NCI-H146 treated with DMSO at 0.1 percent for 48 hours (cell line): ENCODE results near the gene COPS4.

Source experiments
- DNase-seq: peaks from one replicate; lab custom pipeline; 2025; ENCODE audit not compliant: unreplicated experiment; lab: John Stamatoyannopoulos, UW

Gene COPS4

GRCh38 chr4:83118869-83119268, 83.9 kb downstream of the COPS4 start:
- no peak for DNase-seq

DNA sequence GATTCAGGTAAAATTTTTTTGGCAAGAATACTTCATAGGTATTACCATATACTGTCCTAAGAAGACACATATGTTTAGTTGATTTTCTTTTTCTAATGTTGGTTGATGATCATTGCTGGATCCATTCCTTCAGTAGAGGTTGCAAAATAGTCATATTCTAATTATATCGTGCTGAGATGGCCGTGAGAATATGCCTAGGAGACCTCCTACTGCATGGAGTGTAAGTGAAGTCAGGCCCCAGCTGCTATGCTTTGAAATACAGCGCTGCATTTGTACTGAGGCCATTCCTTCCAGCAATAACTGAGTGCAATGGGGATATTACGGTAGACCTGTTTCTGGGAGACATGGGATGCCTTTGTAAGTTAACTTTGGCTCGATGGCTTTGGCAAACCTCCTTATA, 86.3 kb downstream of the COPS4 start:
- no peak for DNase-seq

GRCh38 chr4:83124111-83124780, 89.3 kb downstream of the COPS4 start:
- no peak for DNase-seq
